ENCODE results near the gene MERTK. TPM values are rescaled to one million over a fixed set of nuclear protein-coding genes. Genes with fewer than 3 reads are reported as not detected.

MERTK gene
- total and polyA plus RNA-seq, 3 donors from 2014 or later = 28.9 to 74.2 (median 73.8) TPM

DNA sequence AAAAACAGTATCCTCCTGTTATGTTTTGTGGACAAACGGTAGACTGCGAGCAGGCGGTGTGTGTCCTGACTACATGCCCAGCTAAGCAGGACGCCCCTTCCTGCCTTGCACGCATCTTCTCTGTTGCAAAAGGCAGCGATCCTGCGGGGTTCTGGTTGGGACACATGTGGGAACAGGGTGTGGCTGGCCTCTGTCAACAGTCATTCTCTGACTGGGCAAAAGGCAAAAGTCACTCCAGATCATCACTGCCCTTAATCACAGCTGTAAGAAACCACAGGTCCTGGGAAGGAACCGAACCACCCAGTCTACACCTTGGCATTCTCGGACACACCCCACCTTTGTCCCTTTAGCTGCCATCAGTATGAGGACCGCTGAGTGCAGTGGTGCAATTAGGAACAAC, 112.3 kb downstream of the MERTK start:
- Histone ChIP-seq H3K36me3 (ENCODE audit: low read depth, missing control alignments) (no peaks in the 10 kb centered on the region), H3K27me3 (no peaks in the 10 kb centered on the region), H3K27ac (no peak overlapping the region), H3K9me3 (no peaks in the 10 kb centered on the region), H3K4me3 (no peak overlapping the region), H3K4me1 (peaks cover 8% of the 10 kb centered on the region)
- 70 to 75% methylated on average over 4 to 10 of the region's 10 CpGs for WGBS, 2 donors
- intact Hi-C loops (cut with DNase I; ENCODE audit: low total_unique reads) = no loop called here
- DNase-seq = peak; percentile 40
- TF ChIP-seq, protein P1, sequence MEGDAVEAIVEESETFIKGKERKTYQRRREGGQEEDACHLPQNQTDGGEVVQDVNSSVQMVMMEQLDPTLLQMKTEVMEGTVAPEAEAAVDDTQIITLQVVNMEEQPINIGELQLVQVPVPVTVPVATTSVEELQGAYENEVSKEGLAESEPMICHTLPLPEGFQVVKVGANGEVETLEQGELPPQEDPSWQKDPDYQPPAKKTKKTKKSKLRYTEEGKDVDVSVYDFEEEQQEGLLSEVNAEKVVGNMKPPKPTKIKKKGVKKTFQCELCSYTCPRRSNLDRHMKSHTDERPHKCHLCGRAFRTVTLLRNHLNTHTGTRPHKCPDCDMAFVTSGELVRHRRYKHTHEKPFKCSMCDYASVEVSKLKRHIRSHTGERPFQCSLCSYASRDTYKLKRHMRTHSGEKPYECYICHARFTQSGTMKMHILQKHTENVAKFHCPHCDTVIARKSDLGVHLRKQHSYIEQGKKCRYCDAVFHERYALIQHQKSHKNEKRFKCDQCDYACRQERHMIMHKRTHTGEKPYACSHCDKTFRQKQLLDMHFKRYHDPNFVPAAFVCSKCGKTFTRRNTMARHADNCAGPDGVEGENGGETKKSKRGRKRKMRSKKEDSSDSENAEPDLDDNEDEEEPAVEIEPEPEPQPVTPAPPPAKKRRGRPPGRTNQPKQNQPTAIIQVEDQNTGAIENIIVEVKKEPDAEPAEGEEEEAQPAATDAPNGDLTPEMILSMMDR (IDR thresholded peaks at IDR 0.05) = no peak
- TF ChIP-seq POLR2A (IDR thresholded peaks at IDR 0.05) = no peak

DNA sequence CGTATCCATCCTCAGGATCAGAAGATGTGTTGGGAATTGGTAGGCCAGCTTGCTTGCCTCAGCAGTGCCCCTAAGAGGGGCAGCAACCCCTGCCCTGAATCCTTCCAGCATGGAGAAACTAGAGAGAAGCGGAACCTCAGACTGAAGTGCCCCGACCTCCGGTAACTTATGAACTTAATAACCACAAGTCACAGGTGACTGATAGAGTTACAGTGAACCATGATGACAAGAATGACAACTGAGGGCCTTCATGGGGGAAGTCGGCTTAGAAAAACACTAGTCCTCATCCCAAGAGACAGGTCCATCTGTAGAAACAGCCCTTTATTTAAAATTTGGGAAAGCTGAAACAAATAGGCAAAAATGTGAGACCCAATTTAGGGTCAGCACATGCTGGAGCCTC, 114.1 kb downstream of the MERTK start:
- no peaks in the 10 kb centered on the region for H3K27me3 ChIP-seq
- H3K36me3 ChIP-seq (ENCODE audit: low read depth, missing control alignments) = no peaks in the 10 kb centered on the region
- WGBS, 2 donors = 72 to 83% methylated on average over 4 to 5 of the region's 5 CpGs
- no peak for DNase-seq
- H3K4me3 ChIP-seq = no peak overlapping the region
- H3K9me3 ChIP-seq = no peaks in the 10 kb centered on the region
- TF ChIP-seq POLR2A (IDR thresholded peaks at IDR 0.05) = no peak
- TF ChIP-seq, protein P1 (IDR thresholded peaks at IDR 0.05) = no peak
- H3K4me1 ChIP-seq = peaks cover 16% of the 10 kb centered on the region
- intact Hi-C loops (cut with DNase I; ENCODE audit: low total_unique reads) = no loop called here
- no peak overlapping the region for H3K27ac ChIP-seq

DNA sequence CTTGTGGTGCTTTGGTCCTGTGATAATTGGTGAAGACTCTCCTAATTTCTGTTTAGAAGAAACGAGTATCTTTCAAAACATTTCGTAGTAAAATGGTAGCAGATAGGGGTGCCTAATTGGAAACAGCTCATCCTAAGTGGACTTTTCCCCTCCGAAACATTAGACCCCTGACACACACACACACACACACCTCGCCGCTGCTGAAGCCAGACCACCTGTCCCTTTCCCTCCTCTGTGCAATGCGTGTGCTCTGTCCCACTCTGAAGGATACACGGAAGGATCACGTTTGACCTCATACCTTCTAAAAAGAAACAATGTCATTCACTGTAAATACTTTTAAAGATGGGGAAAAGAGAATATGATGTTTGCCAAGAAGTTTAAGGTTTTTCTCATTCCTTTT, 120.4 kb downstream of the MERTK start:
- Histone ChIP-seq H3K4me1 (peaks cover 16% of the 10 kb centered on the region), H3K27ac (no peak overlapping the region), H3K4me3 (no peak overlapping the region), H3K27me3 (no peaks in the 10 kb centered on the region), H3K36me3 (ENCODE audit: low read depth, missing control alignments) (no peaks in the 10 kb centered on the region), H3K9me3 (no peaks in the 10 kb centered on the region)
- TF ChIP-seq, protein P1 (IDR thresholded peaks at IDR 0.05) = no peak
- TF ChIP-seq POLR2A (IDR thresholded peaks at IDR 0.05) = no peak
- intact Hi-C loops (cut with DNase I; ENCODE audit: low total_unique reads) = no loop called here
- DNase-seq = no peak
- 91 to 93% methylated on average over 8 of the region's 8 CpGs for WGBS, 2 donors

DNA sequence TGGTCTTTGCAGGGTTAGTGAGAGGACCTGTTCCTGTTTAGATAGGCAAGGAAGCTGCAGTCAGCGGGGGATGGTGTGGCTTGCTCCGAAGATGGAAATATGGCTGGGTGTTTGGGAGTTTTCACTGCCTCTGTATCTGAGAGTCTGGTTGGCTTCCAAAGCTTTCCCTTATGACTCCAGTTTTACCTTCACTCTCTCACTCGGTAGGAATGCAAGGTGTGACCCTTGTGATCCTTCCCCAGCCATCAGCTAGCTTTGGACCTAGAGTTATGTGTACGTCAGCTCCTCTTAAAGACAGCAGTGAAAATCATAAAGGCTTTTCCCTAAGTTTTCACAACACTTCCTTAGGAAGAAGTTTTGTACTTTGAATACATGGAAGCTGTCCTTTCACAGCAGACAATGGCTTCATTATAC, 121.2 kb downstream of the MERTK start:
- intact Hi-C loops (cut with DNase I; ENCODE audit: low total_unique reads) = no loop called here
- WGBS, 2 donors = 82 to 87% methylated on average over 4 of the region's 4 CpGs
- Histone ChIP-seq H3K36me3 (ENCODE audit: low read depth, missing control alignments) (no peaks in the 10 kb centered on the region), H3K4me3 (no peak overlapping the region), H3K9me3 (no peaks in the 10 kb centered on the region), H3K27ac (no peak overlapping the region), H3K4me1 (peaks cover 16% of the 10 kb centered on the region), H3K27me3 (no peaks in the 10 kb centered on the region)
- no peak for TF ChIP-seq POLR2A (IDR thresholded peaks at IDR 0.05)
- TF ChIP-seq, protein P1 (IDR thresholded peaks at IDR 0.05) = no peak
- no peak for DNase-seq

DNA sequence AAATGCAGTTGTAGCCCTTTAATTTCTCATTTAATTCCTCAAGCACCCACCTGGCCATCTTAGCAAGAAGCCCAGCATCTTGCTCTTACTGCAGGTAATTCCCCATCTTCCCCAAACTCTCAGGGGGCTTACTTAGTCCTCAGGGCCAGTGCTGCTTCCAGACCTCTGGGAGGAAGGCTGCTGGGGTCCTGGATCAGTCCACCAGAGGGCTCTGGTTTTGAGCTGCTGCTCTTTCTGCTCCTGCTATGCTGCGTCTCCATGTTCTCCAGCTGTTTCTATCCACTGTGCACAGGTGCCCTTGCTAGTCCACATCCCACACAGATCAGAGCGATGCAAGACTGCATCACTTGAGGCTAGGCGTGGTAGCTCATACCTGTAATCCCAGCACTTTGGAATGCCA, 122.2 kb downstream of the MERTK start:
- H3K27ac ChIP-seq = no peak overlapping the region
- H3K27me3 ChIP-seq = no peaks in the 10 kb centered on the region
- WGBS, 2 donors = 65 to 67% methylated on average over 3 of the region's 3 CpGs
- no peaks in the 10 kb centered on the region for H3K9me3 ChIP-seq
- H3K4me3 ChIP-seq = no peak overlapping the region
- TF ChIP-seq, protein P1 (IDR thresholded peaks at IDR 0.05) = no peak
- TF ChIP-seq POLR2A (IDR thresholded peaks at IDR 0.05) = no peak
- H3K4me1 ChIP-seq = peaks cover 10% of the 10 kb centered on the region
- no peak for DNase-seq
- intact Hi-C loops (cut with DNase I; ENCODE audit: low total_unique reads) = no loop called here
- no peaks in the 10 kb centered on the region for H3K36me3 ChIP-seq (ENCODE audit: low read depth, missing control alignments)
